ENCODE results near the gene LMNTD2.
"Not testable (repeated sequence)": the region's sequence is repeated elsewhere in the genome, so short reads cannot be mapped to it uniquely, and the experiment has no call there.

LMNTD2 gene

DNA sequence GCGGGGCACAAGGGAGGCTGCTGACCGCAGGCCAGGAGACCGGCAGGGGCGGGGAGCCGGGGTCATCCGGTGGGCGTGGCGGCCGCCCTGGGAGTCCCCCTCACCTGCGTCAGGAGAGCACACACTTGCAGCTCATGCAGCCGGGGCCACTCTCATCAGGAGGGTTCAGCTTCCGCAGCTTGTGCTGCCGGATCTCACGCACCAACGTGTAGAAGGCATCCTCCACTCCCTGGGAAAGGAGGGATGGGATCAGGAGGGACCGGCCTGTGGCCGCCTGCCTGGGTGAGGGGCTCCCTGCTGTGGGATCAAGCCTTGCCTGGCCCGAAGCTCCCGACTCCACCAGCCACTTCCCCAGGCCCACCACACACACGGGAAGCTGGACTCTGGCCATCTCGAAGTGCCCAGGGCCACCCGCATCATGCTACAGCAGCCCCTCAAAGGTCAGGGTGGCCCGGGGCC is 28.0 kb downstream of the LMNTD2 start:
- no peak for DNase-seq

- no peak for DNase-seq
Observed at GRCh38 chr11:531919-532526, 28.5 kb downstream of the LMNTD2 start.

DNA sequence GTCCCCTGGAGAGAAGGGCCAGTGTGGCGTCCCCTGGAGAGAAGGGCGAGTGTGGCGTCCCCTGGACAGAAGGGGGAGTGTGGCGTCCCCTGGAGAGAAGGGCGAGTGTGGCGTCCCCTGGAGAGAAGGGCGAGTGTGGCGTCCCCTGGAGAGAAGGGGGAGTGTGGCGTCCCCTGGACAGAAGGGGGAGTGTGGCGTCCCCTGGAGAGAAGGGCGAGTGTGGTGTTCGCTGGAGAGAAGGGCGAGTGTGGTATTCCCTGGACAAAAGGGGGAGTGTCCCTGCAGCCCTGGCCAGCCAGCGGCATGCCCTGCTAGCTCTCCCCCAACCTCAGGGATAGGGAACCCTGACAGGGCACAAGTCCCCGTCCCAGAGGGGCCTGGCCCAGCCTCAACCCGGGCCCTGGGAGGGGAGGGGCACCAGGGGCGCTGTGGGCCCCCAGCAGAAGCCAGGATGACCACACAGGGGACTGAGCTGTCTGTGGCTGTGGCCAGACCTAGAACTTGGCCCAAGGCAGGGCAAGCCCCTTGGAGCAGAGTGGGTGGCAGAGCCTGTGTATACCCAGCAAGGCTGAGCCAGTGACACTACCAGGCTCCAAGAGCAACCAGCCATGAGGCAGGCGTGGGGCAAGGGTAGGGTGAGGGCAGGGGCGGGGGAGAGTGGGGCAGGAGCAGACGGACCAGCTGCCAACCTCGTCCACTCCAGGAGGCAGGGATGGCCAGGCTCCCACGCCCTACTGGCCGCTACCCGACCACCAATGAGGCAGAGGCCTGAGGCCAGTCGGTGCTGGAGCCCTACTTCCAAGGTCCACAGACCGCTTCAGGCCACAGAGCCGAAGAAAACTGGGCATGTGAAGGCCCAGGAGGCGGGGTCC is 29.3 kb downstream of the LMNTD2 start:
- no peak for DNase-seq

DNA sequence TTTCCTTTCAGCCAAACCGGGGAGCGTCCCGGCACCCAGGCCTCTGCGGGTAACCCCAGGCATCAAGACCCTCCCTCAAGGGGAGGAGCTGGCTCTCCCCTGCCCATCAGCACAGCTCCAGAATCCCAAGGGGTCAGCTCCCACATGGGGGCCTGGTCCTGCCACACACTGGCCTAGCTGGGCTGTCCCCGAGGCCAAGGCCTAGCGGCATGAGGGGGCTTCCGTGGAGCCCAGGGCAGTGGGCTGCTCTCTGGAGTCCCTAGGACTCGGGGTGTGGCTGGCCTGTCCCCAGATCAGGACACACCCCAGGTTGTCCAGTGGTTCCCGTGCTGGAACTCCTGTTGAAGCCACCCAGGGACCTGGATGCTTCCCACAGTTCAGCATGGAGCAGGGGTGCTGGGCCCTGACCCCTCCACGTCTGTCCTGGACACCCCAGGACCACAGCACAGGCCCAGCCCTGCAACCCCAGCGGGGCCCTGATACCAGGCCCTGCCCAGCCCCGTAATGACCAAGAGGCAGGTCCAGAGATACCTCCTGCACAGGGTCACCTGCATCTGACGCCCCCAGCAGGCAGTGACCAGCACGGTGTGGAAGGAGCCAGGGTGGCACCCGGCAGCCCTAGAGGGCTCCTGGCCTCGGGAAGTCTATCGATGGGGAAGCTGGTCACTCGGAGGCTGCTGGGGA is 30.7 kb downstream of the LMNTD2 start:
- no peak for DNase-seq

DNA sequence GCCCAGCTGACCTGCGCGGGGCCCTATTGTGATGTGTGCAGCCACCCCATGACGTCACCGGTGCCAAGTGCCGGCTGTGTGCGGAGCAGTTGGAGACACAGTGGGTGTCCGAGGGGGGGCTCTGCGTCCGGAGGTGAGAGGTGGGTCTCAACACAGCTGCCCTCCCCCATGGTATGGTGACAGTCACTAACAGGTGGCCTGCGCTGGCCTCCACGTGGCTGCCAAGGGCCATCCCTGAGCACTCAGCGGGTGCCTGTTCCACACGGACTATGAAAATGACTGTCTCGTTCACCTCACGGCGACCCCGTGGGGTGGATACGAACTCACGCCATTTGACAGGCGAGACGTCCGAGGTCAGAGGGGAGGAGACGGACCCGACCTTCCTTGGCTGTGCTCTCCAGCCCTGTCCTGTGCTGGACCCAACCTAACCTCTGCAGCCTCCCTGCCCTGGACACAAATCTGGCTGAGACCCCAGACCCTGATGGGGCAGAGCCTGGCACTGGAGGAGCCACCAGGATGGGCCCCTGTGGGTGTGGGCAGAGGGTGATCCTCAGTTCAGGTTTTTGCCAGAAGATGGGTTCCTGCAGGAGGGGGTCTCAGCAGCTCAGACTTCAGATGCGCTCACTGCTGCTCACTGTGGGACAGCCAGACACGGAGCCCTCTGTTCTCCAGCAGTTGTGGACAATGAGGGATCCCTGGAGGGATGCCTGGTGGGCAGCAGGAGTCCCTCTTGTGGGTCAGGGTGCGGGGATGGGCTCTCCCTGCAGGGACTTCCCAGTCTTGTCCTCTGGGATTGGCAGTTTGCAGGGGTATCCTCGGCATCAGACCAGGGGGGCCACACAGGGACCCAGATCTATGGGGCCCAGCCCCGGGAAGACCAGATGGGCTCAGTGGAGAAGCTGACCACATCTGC is 31.5 kb downstream of the LMNTD2 start:
- no peak for DNase-seq

GRCh38 chr11:528166-528814 is 32.2 kb downstream of the LMNTD2 start:
- DNase-seq, result no peak

- DNase-seq, result no peak
Observed at GRCh38 chr11:526192-526591, 34.3 kb downstream of the LMNTD2 start.

DNA sequence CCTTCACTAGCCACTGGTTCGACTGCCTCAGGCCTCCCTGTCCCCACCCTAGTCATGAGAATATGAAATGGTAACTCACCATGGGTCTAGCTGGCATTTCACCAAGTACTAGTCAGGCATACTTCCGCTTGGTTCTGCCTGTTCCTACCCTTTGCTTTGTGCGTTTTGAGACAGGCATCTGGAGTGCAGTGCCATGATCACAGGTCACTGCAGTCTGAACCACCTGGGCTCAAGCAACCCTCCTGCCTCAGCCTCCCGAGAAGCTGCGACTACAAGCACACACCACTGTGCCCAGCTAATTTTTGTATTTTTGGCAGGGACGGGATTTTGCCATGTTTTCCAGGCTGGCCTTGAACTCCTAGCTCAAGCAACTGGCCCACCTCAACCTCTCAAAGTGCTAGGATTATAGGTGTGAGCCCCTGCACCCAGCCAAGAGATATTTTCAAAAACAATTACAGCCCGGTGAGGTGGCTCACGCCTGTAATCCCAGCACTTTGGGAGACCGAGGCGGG is 39.3 kb downstream of the LMNTD2 start:
- no peak for DNase-seq

- DNase-seq, result no peak
Observed at GRCh38 chr11:520428-521176, 39.9 kb downstream of the LMNTD2 start.

DNA sequence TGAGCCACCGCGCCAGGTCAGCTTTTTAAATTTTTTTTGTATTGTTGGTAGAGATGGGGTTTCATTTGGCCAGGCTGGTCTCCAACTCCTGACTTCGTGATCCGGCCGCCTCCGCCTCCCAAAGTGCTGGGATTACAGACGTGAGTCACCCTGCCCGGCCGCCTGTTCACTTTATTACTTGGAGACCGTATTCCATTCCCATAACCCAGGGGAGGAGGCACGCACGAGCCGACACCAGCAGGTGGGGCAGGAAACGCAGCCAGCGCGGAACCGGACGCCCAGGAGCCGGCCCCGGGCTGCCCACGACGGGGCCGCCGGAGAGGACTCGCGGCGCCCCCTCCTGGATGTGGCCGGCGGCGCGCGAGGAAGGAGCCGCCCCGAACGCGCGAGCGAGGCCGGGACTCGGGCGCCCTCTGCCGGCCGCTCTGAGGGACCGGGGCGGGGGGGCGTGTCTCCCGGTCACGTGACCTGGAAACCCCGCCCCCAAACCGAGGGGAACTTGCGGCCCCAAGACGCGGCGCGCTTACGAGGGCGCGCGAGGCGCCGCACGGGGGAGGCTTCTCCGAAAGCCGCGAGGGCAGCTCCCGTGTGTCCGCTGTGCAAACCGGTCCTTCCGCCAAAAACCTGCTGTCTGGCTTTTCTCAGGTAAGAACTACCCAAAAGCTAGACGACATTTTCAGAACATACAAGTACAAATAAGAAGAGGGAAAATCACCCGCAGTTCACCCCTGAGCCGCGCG is 41.9 kb downstream of the LMNTD2 start:
- peak; percentile 87 for DNase-seq

DNA sequence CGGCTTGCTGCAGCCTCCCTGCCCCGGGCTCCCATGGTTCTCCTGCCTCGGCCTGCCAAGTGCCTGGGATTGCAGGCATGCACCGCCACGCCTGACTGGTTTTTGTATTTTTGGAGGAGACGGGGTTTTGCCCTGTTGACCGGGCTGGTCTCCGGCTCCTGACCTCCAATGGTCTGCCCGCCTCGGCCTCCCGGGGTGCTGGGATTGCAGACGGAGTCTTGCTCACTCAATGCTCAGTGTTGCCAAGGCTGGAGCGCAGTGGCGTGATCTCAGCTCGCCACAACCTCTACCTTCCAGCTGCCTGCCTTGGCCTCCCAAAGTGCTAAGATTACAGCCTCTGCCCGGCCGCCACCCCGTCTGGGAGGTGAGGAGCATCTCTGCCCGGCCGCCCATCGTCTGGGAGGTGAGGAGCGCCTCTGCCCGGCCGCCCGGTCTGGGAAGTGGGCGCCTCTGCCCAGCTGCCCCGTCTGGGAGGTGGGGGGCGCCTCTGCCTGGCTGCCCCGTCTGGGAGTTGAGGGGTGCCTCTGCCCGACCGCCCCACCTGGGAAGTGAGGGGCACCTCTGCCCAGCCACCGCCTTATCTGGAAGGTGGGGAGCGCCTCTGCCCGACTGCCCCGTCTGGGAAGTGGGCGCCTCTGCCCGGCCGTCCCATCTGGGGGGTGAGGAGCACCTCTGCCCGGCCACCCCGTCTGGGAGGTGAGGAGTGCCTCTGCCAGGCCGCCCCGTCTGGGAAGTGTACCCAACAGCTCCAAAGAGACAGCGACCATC is 43.4 kb downstream of the LMNTD2 start:
- DNase-seq, result not testable (repeated sequence)

GRCh38 chr11:516400-516799 is 44.1 kb downstream of the LMNTD2 start:
- no peak for DNase-seq

DNA sequence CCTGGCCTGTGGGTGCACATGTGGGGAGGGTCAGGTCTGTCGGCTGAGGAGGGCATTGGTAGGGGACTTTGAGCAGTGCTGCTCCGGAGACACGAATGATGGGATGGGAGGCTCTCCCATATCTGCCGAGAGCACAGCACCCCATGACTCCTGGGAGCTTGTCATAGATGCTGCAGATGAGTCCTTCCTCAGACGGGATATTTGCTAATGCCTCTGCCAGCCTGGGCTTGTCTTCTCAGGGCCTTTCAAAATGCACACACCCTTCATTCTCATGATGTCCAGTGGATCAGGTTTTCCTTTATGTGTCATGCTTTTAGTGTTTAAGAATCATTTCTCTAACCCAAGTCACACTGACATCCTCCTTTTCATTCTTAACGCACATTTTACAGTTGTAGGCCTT is 45.4 kb downstream of the LMNTD2 start:
- no peak for DNase-seq

- no peak for DNase-seq
Observed at GRCh38 chr11:514606-515005, 45.9 kb downstream of the LMNTD2 start.

- DNase-seq, result no peak
Observed at GRCh38 chr11:512761-513595, 47.6 kb downstream of the LMNTD2 start.

DNA sequence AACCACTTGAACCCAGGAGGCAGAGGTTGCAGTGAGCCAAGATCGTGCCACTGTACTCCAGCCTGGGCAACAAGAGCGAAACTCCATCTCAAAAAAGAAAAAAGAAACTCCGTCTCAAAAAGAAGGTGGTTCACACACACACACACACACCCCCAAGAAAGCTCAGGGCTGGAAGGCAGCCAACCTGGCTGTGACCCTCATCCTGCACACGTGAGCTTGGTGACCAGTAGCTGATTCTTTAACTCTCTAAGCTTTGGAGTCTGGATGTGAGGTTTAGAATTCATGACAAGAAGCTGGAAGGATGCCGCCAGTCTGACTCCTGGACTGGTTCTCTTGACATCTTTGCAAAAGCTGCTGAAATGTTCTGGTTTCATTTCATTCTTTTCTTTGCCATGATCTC is 51.6 kb downstream of the LMNTD2 start:
- no peak for DNase-seq

GRCh38 chr11:507727-508515 is 52.6 kb downstream of the LMNTD2 start:
- DNase-seq, result no peak

All from amniotic stem cell (primary cell).